ENCODE measurements around the gene CLDN4.
"Not testable (repeated sequence)": the region's sequence is repeated elsewhere in the genome, so short reads cannot be mapped to it uniquely, and the experiment has no call there.

The CLDN4 gene

GRCh38 chr7:73823257-73823656 lies 7.5 kb upstream of the CLDN4 start:
- DNase-seq = no peak

- DNase-seq = no peak
Measured at GRCh38 chr7:73823873-73824592, 6.8 kb upstream of the CLDN4 start.

GRCh38 chr7:73824986-73825385 lies 5.8 kb upstream of the CLDN4 start:
- DNase-seq = no peak

- peak in 1 of 56 donors; percentile 45 for DNase-seq
Measured at GRCh38 chr7:73827567-73828106, 3.2 kb upstream of the CLDN4 start.

- DNase-seq = no peak
Measured at GRCh38 chr7:73828107-73828803, 2.5 kb upstream of the CLDN4 start.

GRCh38 chr7:73828972-73829371 lies 1.8 kb upstream of the CLDN4 start:
- DNase-seq = no peak

GRCh38 chr7:73829505-73829904 lies 1.3 kb upstream of the CLDN4 start:
- DNase-seq = no peak

DNA sequence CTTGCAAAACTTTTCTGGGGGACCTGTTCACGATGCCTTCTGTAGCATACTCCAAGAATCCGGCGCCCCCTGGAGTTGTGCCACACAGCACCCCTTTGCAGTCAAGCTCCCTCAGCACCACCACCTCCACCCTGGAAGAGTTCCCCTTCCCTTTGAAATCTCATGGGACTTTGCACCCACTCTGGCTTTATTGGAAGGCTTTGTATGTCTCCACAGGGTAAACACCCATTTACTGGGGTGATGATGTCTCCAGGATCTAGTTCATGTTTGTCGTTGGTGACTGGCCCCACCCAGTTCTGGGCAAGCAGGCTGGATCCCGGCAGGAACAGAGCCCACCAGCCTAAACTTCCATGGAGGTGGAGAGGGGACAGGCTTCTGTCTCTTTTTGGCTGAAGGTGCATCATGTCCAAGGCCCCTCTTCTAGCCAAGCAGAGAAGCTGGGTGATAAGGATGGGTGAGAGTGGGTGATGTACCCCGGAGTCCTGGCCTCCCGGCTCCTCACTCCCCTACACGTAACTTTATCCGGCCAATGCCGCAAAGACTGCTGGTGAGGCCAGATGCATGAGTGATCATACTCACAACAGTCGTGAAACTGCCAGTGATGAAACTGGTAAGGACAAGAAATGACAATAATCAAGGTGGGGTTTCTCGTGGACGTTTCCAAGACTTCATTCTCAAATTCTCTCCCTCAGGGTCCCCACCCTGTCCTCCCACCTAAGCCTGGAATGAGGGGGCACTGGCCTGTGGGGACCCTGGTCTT lies 695 bp upstream of the CLDN4 start:
- no peak for DNase-seq

DNA sequence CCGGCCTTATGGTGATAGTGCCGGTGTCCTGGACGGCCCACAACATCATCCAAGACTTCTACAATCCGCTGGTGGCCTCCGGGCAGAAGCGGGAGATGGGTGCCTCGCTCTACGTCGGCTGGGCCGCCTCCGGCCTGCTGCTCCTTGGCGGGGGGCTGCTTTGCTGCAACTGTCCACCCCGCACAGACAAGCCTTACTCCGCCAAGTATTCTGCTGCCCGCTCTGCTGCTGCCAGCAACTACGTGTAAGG lies 713 bp downstream of the CLDN4 start:
- peak in 1 of 56 donors; percentile 10 for DNase-seq

DNA sequence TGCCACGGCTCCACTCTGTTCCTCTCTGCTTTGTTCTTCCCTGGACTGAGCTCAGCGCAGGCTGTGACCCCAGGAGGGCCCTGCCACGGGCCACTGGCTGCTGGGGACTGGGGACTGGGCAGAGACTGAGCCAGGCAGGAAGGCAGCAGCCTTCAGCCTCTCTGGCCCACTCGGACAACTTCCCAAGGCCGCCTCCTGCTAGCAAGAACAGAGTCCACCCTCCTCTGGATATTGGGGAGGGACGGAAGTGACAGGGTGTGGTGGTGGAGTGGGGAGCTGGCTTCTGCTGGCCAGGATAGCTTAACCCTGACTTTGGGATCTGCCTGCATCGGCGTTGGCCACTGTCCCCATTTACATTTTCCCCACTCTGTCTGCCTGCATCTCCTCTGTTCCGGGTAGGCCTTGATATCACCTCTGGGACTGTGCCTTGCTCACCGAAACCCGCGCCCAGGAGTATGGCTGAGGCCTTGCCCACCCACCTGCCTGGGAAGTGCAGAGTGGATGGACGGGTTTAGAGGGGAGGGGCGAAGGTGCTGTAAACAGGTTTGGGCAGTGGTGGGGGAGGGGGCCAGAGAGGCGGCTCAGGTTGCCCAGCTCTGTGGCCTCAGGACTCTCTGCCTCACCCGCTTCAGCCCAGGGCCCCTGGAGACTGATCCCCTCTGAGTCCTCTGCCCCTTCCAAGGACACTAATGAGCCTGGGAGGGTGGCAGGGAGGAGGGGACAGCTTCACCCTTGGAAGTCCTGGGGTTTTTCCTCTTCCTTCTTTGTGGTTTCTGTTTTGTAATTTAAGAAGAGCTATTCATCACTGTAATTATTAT lies 1.2 kb downstream of the CLDN4 start:
- no peak for DNase-seq

- no peak for DNase-seq
Measured at GRCh38 chr7:73832806-73833205, 2.0 kb downstream of the CLDN4 start.

DNA sequence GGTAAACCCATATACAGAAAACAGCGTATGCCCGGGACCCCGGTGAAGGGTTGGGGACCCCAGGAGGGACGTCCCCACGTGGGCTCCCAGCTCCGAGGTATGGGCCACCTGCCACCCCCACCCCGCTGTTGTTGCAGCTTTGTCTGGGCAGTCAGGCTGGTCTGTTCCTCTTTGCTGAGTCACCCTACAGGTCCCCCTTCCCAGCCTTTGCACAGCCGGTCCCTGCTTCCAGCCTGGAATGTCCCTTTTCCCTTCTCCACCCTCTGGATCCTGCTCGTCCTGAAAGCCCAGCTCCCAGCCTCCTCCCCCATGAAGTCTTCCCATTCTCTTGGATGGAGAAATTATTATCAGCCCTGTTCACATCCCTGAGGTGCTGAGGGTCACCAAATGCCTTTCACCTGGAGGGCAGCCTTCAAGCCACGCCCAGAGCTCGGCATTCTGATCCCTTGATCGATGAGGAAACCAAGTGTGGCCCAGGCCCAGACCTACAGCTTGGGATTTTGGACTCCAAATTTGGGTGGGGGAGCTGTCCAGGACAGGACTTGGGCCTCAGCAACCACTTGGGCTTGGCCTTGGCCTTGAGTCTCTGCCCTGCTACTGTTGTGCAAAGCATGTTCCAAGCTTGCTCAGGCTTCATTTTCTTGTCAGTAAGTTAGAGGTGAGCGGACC lies 2.6 kb downstream of the CLDN4 start:
- DNase-seq = no peak

GRCh38 chr7:73834626-73835191 lies 3.9 kb downstream of the CLDN4 start:
- DNase-seq = no peak

GRCh38 chr7:73837167-73837566 lies 6.4 kb downstream of the CLDN4 start:
- not testable (repeated sequence) for DNase-seq

DNA sequence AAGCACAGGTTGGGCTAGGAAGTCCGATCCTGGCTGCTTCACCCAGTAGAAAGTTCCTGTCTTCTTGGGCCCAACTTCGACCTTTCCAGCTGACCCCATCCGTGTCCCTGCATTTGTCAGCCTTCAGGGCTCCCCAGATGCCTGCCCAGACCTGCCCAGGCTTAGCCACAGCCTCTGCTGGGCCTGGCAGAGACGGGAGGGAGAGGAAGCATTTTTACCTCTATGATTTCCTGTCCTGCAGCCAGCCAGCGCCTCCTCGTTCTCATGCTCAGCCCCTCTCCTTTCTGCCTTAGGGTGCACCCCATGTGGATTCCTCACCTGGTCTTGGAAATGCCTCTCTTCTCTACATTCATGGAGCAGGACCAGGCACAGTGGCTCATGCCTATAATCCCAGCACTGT lies 7.8 kb downstream of the CLDN4 start:
- DNase-seq = no peak

- DNase-seq = no peak
Measured at GRCh38 chr7:73839290-73839689, 8.5 kb downstream of the CLDN4 start.

GRCh38 chr7:73839743-73840714 lies 9.2 kb downstream of the CLDN4 start:
- DNase-seq = no peak

DNA sequence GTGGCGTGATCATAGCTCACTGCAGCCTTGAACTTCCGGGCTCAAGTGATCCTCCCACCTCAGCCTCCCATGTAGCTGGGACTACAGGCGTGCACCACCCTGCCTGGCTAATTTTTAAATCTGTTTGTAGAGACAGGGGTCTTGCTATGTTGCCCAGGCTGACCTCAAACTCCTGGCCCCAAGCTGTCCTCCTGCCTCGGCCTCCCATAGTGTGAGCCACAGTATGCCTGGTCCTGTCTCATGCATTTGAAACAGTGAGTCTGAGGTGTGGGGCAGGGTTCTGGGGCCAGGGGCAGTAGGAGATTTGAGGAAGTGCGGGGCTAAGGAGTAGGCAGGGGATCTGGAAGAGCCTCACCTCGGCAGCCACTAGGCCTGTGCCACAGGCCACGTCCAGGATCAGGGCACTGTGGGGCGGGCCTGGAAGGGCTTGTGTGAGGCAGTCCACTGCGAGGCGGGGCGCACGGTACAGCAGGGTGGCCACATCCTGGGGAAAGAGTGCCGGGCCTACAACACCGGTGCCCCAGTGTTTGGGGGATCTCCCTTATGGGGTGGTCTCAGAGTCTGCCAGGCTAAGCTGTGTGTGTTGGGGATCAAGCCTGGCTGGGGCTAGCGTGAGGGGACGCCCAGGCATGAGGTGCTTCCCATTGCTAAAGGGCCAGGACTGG lies 10.1 kb downstream of the CLDN4 start:
- DNase-seq = no peak

GRCh38 chr7:73841689-73842066 lies 10.9 kb downstream of the CLDN4 start:
- DNase-seq = peak in 1 of 56 donors; percentile 25
